ENCODE data around the gene AKTIP.

AKTIP gene

GRCh38 chr16:53489755-53490154 is 13.3 kb downstream of the AKTIP start:
- no CpG with 5 or more reads among the region's 1 CpG for WGBS
- no peak overlapping the region for H2BK120ac ChIP-seq (ENCODE audit: low read depth, low read length)
- H3K23ac ChIP-seq (ENCODE audit: low read length in 2 of 2) = no peak overlapping the region
- no peak overlapping the region for H3K4me3 ChIP-seq (ENCODE audit: insufficient read depth in 1 of 2, low read depth in 1 of 2, low read length in 2 of 2)
- H3K79me1 ChIP-seq (replicated peaks; ENCODE audit: low read length, poor library complexity, severe bottlenecking) = peaks cover 5% of the 10 kb centered on the region
- H2BK15ac ChIP-seq (ENCODE audit: low read depth, poor library complexity, severe bottlenecking) = no peak overlapping the region
- no peak overlapping the region for H4K8ac ChIP-seq (ENCODE audit: low read length)
- H3K36me3 ChIP-seq (ENCODE audit: control insufficient read depth in 1 of 2, insufficient read depth in 2 of 2, low read depth in 1 of 2, low read length in 2 of 2) = peaks cover 22 to 93% of the 10 kb centered on the region in 2 experiments
- no peak overlapping the region for H3K9ac ChIP-seq (ENCODE audit: low read length)
- H3K4me2 ChIP-seq (ENCODE audit: low read length, poor library complexity, severe bottlenecking) = no peak overlapping the region
- no peak overlapping the region for H3K14ac ChIP-seq (ENCODE audit: low read length in 2 of 2)
- H2AFZ ChIP-seq (ENCODE audit: low read depth, low read length) = no peak overlapping the region
- no peak overlapping the region for H3K18ac ChIP-seq (ENCODE audit: low read depth in 1 of 2, low read length in 2 of 2)
- H3K27me3 ChIP-seq (ENCODE audit: control insufficient read depth in 1 of 2, insufficient read depth in 1 of 2, low read length in 2 of 2) = no peaks in the 10 kb centered on the region
- no peak overlapping the region for H4K91ac ChIP-seq (ENCODE audit: low read length)
- H3K27ac ChIP-seq (ENCODE audit: low read length, poor library complexity, severe bottlenecking) = no peak overlapping the region
- no peak overlapping the region for H2AK5ac ChIP-seq (ENCODE audit: low read length, severe bottlenecking)
- H3K4ac ChIP-seq (ENCODE audit: low read depth in 1 of 2, low read length in 2 of 2) = no peak overlapping the region
- no peaks in the 10 kb centered on the region for H3K4me1 ChIP-seq (ENCODE audit: control insufficient read depth, insufficient read depth, low read depth, low read length)
- H3K9me3 ChIP-seq (ENCODE audit: control insufficient read depth, low read length) = peaks cover 4% of the 10 kb centered on the region
- no peak overlapping the region for H2BK12ac ChIP-seq (ENCODE audit: low read length in 2 of 2)
- DNase-seq = no peak
- H2BK5ac ChIP-seq (ENCODE audit: low read depth, low read length, poor library complexity, severe bottlenecking) = no peak overlapping the region

- no peaks in the 10 kb centered on the region for H3K27me3 ChIP-seq (ENCODE audit: control insufficient read depth in 1 of 2, insufficient read depth in 1 of 2, low read length in 2 of 2)
- H2BK5ac ChIP-seq (ENCODE audit: low read depth, low read length, poor library complexity, severe bottlenecking) = no peak overlapping the region
- H3K36me3 ChIP-seq (ENCODE audit: control insufficient read depth in 1 of 2, insufficient read depth in 2 of 2, low read depth in 1 of 2, low read length in 2 of 2) = peaks cover 17 to 95% of the 10 kb centered on the region in 2 experiments
- DNase-seq = no peak
- no peak overlapping the region for H3K4me3 ChIP-seq (ENCODE audit: insufficient read depth in 1 of 2, low read depth in 1 of 2, low read length in 2 of 2)
- H3K9me3 ChIP-seq (ENCODE audit: control insufficient read depth, low read length) = peaks cover 4% of the 10 kb centered on the region
- H2AK5ac ChIP-seq (ENCODE audit: low read length, severe bottlenecking) = no peak overlapping the region
- no peak overlapping the region for H3K4me2 ChIP-seq (ENCODE audit: low read length, poor library complexity, severe bottlenecking)
- no peak overlapping the region for H4K8ac ChIP-seq (ENCODE audit: low read length)
- H2BK12ac ChIP-seq (ENCODE audit: low read length in 2 of 2) = no peak overlapping the region
- no peak overlapping the region for H2AFZ ChIP-seq (ENCODE audit: low read depth, low read length)
- H2BK120ac ChIP-seq (ENCODE audit: low read depth, low read length) = no peak overlapping the region
- H3K9ac ChIP-seq (ENCODE audit: low read length) = no peak overlapping the region
- no peak overlapping the region for H2BK15ac ChIP-seq (ENCODE audit: low read depth, poor library complexity, severe bottlenecking)
- H3K79me1 ChIP-seq (replicated peaks; ENCODE audit: low read length, poor library complexity, severe bottlenecking) = peaks cover 5% of the 10 kb centered on the region
- no peak overlapping the region for H3K27ac ChIP-seq (ENCODE audit: low read length, poor library complexity, severe bottlenecking)
- no peak overlapping the region for H4K91ac ChIP-seq (ENCODE audit: low read length)
- no peak overlapping the region for H3K4ac ChIP-seq (ENCODE audit: low read depth in 1 of 2, low read length in 2 of 2)
- H3K23ac ChIP-seq (ENCODE audit: low read length in 2 of 2) = no peak overlapping the region
- H3K14ac ChIP-seq (ENCODE audit: low read length in 2 of 2) = no peak overlapping the region
- H3K18ac ChIP-seq (ENCODE audit: low read depth in 1 of 2, low read length in 2 of 2) = no peak overlapping the region
- H3K4me1 ChIP-seq (ENCODE audit: control insufficient read depth, insufficient read depth, low read depth, low read length) = no peaks in the 10 kb centered on the region
Measured at GRCh38 chr16:53486230-53486629, 16.8 kb downstream of the AKTIP start.

DNA sequence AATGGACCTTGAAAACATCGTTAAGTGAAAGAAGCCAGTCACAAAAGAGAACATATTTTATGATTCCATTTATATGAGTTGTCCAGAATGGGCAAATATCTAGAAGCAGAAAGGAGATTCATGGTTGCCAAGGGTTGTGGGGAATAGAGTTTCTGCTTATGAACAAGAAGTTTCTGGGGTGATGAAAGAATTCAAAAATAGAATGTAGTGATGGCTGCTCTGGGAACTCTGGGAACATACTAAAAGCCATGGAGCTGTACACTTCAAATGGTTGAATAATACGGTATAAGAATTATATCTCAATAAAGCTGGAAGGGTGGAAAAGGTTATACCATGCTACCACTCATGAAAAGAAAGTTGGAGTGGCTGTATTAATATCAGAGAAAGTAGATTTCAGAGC is 18.5 kb downstream of the AKTIP start:
- H3K79me1 ChIP-seq (replicated peaks; ENCODE audit: low read length, poor library complexity, severe bottlenecking) = peaks cover 3% of the 10 kb centered on the region

DNA sequence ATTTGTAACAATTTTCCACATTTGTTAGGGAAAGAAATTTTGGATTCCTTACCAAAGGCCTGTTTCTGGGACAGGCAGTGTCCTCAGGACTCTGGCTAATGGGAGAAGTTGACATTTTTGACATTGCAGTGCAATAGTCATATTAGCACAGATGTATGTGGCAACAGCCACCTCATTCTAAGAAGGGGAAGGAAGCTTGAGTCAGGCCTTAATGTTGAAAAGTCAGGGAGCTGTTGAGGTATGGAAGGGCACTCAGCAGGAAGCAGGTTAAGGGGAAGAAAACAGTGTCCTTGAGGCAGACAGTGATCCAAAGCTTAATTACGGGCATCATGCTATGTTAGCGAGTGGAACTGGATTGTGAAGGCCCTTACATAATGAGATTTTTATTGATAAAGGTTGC is 20.9 kb downstream of the AKTIP start:
- Histone ChIP-seq H3K14ac (ENCODE audit: low read length in 2 of 2) (no peak overlapping the region), H4K91ac (ENCODE audit: low read length) (no peak overlapping the region), H2BK15ac (ENCODE audit: low read depth, poor library complexity, severe bottlenecking) (no peak overlapping the region), H3K4me3 (ENCODE audit: insufficient read depth in 1 of 2, low read depth in 1 of 2, low read length in 2 of 2) (no peak overlapping the region), H3K4me1 (ENCODE audit: control insufficient read depth, insufficient read depth, low read depth, low read length) (no peaks in the 10 kb centered on the region), H3K23ac (ENCODE audit: low read length in 2 of 2) (no peak overlapping the region), H3K27ac (ENCODE audit: low read length, poor library complexity, severe bottlenecking) (no peak overlapping the region), H4K8ac (ENCODE audit: low read length) (no peak overlapping the region), H3K4me2 (ENCODE audit: low read length, poor library complexity, severe bottlenecking) (no peak overlapping the region), H2BK5ac (ENCODE audit: low read depth, low read length, poor library complexity, severe bottlenecking) (no peak overlapping the region), H2BK120ac (ENCODE audit: low read depth, low read length) (no peak overlapping the region), H3K9ac (ENCODE audit: low read length) (no peak overlapping the region), H2AFZ (ENCODE audit: low read depth, low read length) (no peak overlapping the region), H3K27me3 (ENCODE audit: control insufficient read depth in 1 of 2, insufficient read depth in 1 of 2, low read length in 2 of 2) (no peaks in the 10 kb centered on the region), H3K4ac (ENCODE audit: low read depth in 1 of 2, low read length in 2 of 2) (no peak overlapping the region), H3K18ac (ENCODE audit: low read depth in 1 of 2, low read length in 2 of 2) (no peak overlapping the region), H3K79me1 (replicated peaks; ENCODE audit: low read length, poor library complexity, severe bottlenecking) (peaks cover 7% of the 10 kb centered on the region), H3K36me3 (ENCODE audit: control insufficient read depth in 1 of 2, insufficient read depth in 2 of 2, low read depth in 1 of 2, low read length in 2 of 2) (peaks cover 20 to 96% of the 10 kb centered on the region in 2 experiments), H2AK5ac (ENCODE audit: low read length, severe bottlenecking) (no peak overlapping the region), H2BK12ac (ENCODE audit: low read length in 2 of 2) (no peak overlapping the region), H3K9me3 (ENCODE audit: control insufficient read depth, low read length) (peaks cover 4% of the 10 kb centered on the region)
- 97% methylated on average over 2 of the region's 2 CpGs for WGBS
- peak; percentile 4 for DNase-seq

More for the DNA sequence above, 18.5 kb downstream of the AKTIP start:
- no peak overlapping the region for H3K27ac ChIP-seq (ENCODE audit: low read length, poor library complexity, severe bottlenecking)
- H3K9me3 ChIP-seq (ENCODE audit: control insufficient read depth, low read length) = peaks cover 4% of the 10 kb centered on the region
- no peak overlapping the region for H2BK15ac ChIP-seq (ENCODE audit: low read depth, poor library complexity, severe bottlenecking)
- H3K23ac ChIP-seq (ENCODE audit: low read length in 2 of 2) = no peak overlapping the region
- H4K8ac ChIP-seq (ENCODE audit: low read length) = no peak overlapping the region
- no peaks in the 10 kb centered on the region for H3K27me3 ChIP-seq (ENCODE audit: control insufficient read depth in 1 of 2, insufficient read depth in 1 of 2, low read length in 2 of 2)
- 100% methylated on average over 2 of the region's 2 CpGs for WGBS
- H2BK12ac ChIP-seq (ENCODE audit: low read length in 2 of 2) = no peak overlapping the region
- peaks cover 20 to 96% of the 10 kb centered on the region in 2 experiments for H3K36me3 ChIP-seq (ENCODE audit: control insufficient read depth in 1 of 2, insufficient read depth in 2 of 2, low read depth in 1 of 2, low read length in 2 of 2)
- DNase-seq = no peak
- H3K14ac ChIP-seq (ENCODE audit: low read length in 2 of 2) = no peak overlapping the region
- no peak overlapping the region for H2AFZ ChIP-seq (ENCODE audit: low read depth, low read length)
- H2BK5ac ChIP-seq (ENCODE audit: low read depth, low read length, poor library complexity, severe bottlenecking) = no peak overlapping the region
- no peaks in the 10 kb centered on the region for H3K4me1 ChIP-seq (ENCODE audit: control insufficient read depth, insufficient read depth, low read depth, low read length)
- no peak overlapping the region for H3K9ac ChIP-seq (ENCODE audit: low read length)
- H3K4me2 ChIP-seq (ENCODE audit: low read length, poor library complexity, severe bottlenecking) = no peak overlapping the region
- H2BK120ac ChIP-seq (ENCODE audit: low read depth, low read length) = no peak overlapping the region
- no peak overlapping the region for H3K4me3 ChIP-seq (ENCODE audit: insufficient read depth in 1 of 2, low read depth in 1 of 2, low read length in 2 of 2)
- H3K18ac ChIP-seq (ENCODE audit: low read depth in 1 of 2, low read length in 2 of 2) = no peak overlapping the region
- no peak overlapping the region for H2AK5ac ChIP-seq (ENCODE audit: low read length, severe bottlenecking)
- no peak overlapping the region for H3K4ac ChIP-seq (ENCODE audit: low read depth in 1 of 2, low read length in 2 of 2)
- no peak overlapping the region for H4K91ac ChIP-seq (ENCODE audit: low read length)

Measured in mesenchymal stem cell (in vitro differentiated cells and primary cell).